ENCODE results near the gene RAB9A. TPM values are rescaled to one million over a fixed set of nuclear protein-coding genes. Genes with fewer than 3 reads are reported as not detected.
"Not testable (repeated sequence)": the region's sequence is repeated elsewhere in the genome, so short reads cannot be mapped to it uniquely, and the experiment has no call there.

Gene RAB9A
- total RNA-seq, 6 donors from 2014 or later, result 12.6 to 38.4 (median 29.1) TPM

DNA sequence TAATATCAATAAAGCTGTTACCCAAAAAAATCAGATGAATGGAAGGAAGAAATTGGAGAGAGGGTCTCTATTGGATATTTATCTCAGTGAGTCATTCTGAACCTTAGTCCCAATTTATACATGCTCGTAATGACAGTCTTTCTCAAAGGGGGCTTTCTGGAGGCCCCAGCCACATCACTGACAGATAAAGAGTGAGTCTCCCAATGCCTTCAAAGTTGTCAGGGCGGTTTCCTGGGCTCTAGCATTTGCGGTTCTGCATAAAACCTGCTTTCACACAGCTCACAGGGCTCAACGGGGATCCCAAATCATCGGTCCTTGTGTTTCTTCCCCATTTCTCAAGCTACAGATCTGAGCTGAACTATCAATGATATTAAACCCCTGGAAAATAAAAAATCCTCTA is 18.7 kb upstream of the RAB9A start:
- TF ChIP-seq, protein P1, sequence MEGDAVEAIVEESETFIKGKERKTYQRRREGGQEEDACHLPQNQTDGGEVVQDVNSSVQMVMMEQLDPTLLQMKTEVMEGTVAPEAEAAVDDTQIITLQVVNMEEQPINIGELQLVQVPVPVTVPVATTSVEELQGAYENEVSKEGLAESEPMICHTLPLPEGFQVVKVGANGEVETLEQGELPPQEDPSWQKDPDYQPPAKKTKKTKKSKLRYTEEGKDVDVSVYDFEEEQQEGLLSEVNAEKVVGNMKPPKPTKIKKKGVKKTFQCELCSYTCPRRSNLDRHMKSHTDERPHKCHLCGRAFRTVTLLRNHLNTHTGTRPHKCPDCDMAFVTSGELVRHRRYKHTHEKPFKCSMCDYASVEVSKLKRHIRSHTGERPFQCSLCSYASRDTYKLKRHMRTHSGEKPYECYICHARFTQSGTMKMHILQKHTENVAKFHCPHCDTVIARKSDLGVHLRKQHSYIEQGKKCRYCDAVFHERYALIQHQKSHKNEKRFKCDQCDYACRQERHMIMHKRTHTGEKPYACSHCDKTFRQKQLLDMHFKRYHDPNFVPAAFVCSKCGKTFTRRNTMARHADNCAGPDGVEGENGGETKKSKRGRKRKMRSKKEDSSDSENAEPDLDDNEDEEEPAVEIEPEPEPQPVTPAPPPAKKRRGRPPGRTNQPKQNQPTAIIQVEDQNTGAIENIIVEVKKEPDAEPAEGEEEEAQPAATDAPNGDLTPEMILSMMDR (IDR thresholded peaks at IDR 0.05), result no peak
- TF ChIP-seq POLR2AphosphoS5 (IDR thresholded peaks at IDR 0.05), result no peak
- TF ChIP-seq EP300 (IDR thresholded peaks at IDR 0.05), result no peak
- no peak for TF ChIP-seq POLR2A (IDR thresholded peaks at IDR 0.05)
- no peaks in the 10 kb centered on the region for H3K27me3 ChIP-seq
- WGBS, 2 donors, result 81 to 93% methylated on average over 5 of the region's 5 CpGs
- no peaks in the 10 kb centered on the region for H3K36me3 ChIP-seq
- ATAC-seq (ENCODE audit: low FRiP score in 2 of 2), result no peak
- no peak for DNase-seq
- H3K4me1 ChIP-seq, result peaks cover 0 to 10% (median 2%) of the 10 kb centered on the region in 4 donors
- no peaks in the 10 kb centered on the region for H3K9me3 ChIP-seq
- H3K27ac ChIP-seq, result no peak overlapping the region
- H3K4me3 ChIP-seq, result no peak overlapping the region

DNA sequence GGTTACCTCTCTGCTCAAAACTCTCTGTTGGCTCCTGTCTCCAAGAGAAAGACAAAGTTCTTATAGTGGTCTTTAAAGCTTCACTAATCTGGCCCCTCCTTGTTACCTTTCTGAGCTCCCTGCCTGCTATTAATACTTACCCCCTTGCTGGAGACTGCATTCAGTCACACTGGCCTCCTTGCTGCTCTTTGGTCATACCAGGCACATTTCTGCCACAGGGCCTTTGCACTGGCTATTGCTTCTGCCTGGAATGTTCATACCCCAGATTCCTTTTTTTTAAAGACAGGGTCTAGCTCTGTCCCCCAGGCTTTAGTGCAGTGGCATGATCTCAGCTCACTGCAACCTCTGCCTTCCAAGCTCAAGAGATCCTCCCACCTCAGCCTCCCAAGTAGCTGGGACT is 15.9 kb upstream of the RAB9A start:
- DNase-seq (no peak), ATAC-seq (ENCODE audit: low FRiP score in 2 of 2) (no peak)
- Histone ChIP-seq H3K4me3 (no peak overlapping the region), H3K27ac (no peak overlapping the region), H3K4me1 (peaks cover 0 to 10% (median 2%) of the 10 kb centered on the region in 4 donors), H3K9me3 (no peaks in the 10 kb centered on the region), H3K36me3 (no peaks in the 10 kb centered on the region), H3K27me3 (no peaks in the 10 kb centered on the region)
- TF ChIP-seq EP300 (IDR thresholded peaks at IDR 0.05) (no peak), POLR2A (IDR thresholded peaks at IDR 0.05) (no peak), POLR2AphosphoS5 (IDR thresholded peaks at IDR 0.05) (no peak)
- TF ChIP-seq, protein P1 (IDR thresholded peaks at IDR 0.05), result no peak

DNA sequence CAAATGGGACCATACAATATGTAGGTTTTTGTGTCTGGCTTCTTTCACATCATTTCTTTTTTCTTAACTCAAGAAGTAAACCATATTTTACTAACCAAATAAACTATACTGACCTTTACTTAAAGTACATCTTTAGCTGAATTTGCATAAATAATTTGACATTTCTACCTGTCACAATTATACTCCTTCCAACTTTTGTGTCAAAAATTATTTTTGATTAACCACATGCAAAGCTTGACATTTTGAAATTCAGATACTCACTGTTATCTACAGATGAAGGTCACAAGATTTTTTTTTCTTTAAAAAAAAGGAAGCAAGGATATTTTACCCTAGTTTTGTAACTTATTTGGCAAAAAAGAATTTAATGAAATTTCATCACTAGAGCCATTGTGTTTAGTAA is 12.0 kb upstream of the RAB9A start:
- no peaks in the 10 kb centered on the region for H3K4me1 ChIP-seq
- H3K27me3 ChIP-seq, result no peaks in the 10 kb centered on the region
- H3K27ac ChIP-seq, result no peak overlapping the region
- H3K36me3 ChIP-seq, result no peaks in the 10 kb centered on the region
- no peaks in the 10 kb centered on the region for H3K9me3 ChIP-seq
- no peak overlapping the region for H3K4me3 ChIP-seq
- TF ChIP-seq POLR2AphosphoS5 (IDR thresholded peaks at IDR 0.05), result no peak
- DNase-seq (no peak), ATAC-seq (ENCODE audit: low FRiP score in 2 of 2) (no peak)

DNA sequence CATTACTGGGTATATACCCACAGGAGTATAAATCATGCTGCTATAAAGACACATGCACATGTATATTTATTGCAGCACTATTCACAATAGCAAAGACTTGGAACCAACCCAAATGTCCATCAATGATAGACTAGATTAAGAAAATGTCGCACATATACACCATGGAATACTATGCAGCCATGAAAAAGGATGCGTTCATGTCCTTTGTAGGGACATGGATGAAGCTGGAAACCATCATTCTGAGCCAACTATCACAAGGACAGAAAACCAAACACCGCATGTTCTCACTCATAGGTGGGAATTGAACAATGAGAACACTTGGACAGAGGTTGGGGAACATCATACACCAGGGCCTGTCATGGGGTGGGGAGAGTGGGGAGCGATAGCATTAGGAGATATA is 9.2 kb upstream of the RAB9A start:
- H3K9me3 ChIP-seq; H3K27me3 ChIP-seq; H3K27ac ChIP-seq; H3K4me3 ChIP-seq; H3K4me1 ChIP-seq; DNase-seq; H3K36me3 ChIP-seq; ATAC-seq (ENCODE audit: low FRiP score in 2 of 2): not testable (repeated sequence)
- 92 to 98% methylated on average over 3 to 4 of the region's 4 CpGs for WGBS, 2 donors

DNA sequence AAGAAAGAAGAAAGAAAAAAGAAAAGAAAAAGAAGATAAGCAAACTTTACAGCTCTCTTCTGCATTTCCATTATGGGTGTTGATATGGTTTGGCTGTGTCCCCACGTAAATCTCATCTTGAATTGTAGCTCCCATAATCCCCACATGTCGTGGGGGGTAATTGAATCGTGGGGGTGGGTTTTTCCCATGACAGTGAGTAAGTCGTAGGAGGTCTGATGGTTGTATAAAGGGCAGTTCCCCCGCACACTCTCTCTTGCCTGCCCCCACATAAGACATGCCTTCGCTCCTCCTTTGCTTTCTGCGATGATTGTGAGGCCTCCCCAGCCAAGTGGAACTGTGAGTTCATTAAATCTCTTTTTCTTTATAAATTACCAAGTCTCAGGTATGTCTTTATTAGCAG is 7.3 kb upstream of the RAB9A start:
- 78 to 91% methylated on average over 7 of the region's 7 CpGs for WGBS, 2 donors
- no peak for DNase-seq
- Histone ChIP-seq H3K27me3 (no peaks in the 10 kb centered on the region), H3K9me3 (no peaks in the 10 kb centered on the region), H3K27ac (no peak overlapping the region), H3K36me3 (no peaks in the 10 kb centered on the region), H3K4me3 (no peak overlapping the region), H3K4me1 (no peaks in the 10 kb centered on the region)
- no peak for ATAC-seq (ENCODE audit: low FRiP score in 2 of 2)
- no peak for TF ChIP-seq POLR2A (IDR thresholded peaks at IDR 0.05)
- no peak for TF ChIP-seq EP300 (IDR thresholded peaks at IDR 0.05)
- TF ChIP-seq, protein P1 (IDR thresholded peaks at IDR 0.05), result no peak
- TF ChIP-seq POLR2AphosphoS5 (IDR thresholded peaks at IDR 0.05), result no peak

DNA sequence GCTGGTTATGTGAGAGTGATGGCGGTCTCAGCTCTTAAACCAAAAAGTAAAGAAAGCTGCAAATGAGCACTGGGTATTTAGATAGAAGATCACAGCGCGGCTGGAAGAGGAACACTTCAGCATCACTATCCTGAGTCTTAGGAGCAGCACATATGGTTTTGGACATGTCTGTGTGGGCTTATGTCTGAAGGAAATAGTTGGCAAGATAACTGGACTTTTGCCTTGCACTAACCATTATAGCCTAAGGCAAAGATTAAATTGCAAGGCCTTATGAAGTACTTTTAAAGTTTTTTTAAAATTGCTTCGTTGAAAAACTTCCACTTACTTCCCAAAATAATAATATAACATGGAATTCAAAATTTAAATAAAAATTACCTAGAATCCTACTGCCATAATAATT is 4.6 kb upstream of the RAB9A start:
- H3K9me3 ChIP-seq, result no peaks in the 10 kb centered on the region
- peaks cover 0 to 10% (median 0%) of the 10 kb centered on the region in 4 donors for H3K4me1 ChIP-seq
- H3K36me3 ChIP-seq, result no peaks in the 10 kb centered on the region
- no peak for TF ChIP-seq EP300 (IDR thresholded peaks at IDR 0.05)
- TF ChIP-seq POLR2A (IDR thresholded peaks at IDR 0.05), result no peak
- no peak for TF ChIP-seq POLR2AphosphoS5 (IDR thresholded peaks at IDR 0.05)
- TF ChIP-seq, protein P1 (IDR thresholded peaks at IDR 0.05), result no peak
- WGBS, 2 donors, result 73 to 90% methylated on average over 4 of the region's 4 CpGs
- H3K4me3 ChIP-seq, result no peak overlapping the region
- DNase-seq, result no peak
- no peak for ATAC-seq (ENCODE audit: low FRiP score in 2 of 2)
- no peaks in the 10 kb centered on the region for H3K27me3 ChIP-seq
- no peak overlapping the region for H3K27ac ChIP-seq
